NCI-H1694 treated with DMSO at 0.1 percent for 48 hours (cell line): ENCODE results near the gene ARL16.

ENCODE experiments used
- DNase-seq: peaks from one replicate; lab custom pipeline; 2025; lab: John Stamatoyannopoulos, UW

The ARL16 gene

DNA sequence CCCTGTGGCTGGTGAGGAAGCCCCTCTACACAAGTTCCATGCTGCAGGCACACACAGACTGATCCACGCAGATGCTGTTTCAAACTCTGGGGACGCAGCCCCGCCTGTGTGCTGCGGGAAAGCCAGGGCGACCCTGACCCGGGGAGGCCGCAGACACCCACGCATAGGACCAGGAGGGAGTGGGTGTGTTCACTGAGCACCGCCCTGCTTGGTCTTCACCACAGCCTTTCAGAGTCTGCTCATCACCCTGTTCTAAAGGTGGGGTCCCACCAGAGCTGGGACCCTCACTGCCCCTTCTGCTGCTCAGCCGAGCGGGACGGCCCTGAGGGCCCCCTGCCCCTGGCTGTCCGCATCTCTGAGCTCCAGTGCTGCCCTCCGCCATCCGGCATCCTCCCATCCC, 39.1 kb downstream of the ARL16 start:
- no peak for DNase-seq

- no peak for DNase-seq
These were observed 41.6 kb downstream of the ARL16 start for GRCh38 chr17:81641825-81642489.

GRCh38 chr17:81640011-81640410, 43.6 kb downstream of the ARL16 start:
- DNase-seq, result no peak

DNA sequence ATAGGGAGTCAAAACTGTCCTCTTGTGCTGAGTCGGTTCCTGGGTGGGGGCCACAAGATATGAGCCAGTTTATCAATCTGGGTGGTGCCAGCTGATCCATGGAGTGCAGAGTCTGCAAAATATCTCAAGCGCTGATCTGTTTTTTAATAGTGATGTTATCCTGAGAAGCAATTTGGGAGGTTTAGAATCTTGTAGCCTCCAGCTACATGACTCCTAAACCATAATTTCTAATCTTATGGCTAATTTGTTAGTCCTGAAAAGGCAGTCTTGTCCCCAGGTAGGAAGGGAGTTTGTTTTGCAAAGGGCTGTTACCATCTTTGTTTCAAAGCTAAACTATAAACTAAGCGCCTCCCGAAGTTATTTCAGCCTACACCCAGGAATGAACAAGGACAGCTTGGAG, 44.9 kb downstream of the ARL16 start:
- no peak for DNase-seq

DNA sequence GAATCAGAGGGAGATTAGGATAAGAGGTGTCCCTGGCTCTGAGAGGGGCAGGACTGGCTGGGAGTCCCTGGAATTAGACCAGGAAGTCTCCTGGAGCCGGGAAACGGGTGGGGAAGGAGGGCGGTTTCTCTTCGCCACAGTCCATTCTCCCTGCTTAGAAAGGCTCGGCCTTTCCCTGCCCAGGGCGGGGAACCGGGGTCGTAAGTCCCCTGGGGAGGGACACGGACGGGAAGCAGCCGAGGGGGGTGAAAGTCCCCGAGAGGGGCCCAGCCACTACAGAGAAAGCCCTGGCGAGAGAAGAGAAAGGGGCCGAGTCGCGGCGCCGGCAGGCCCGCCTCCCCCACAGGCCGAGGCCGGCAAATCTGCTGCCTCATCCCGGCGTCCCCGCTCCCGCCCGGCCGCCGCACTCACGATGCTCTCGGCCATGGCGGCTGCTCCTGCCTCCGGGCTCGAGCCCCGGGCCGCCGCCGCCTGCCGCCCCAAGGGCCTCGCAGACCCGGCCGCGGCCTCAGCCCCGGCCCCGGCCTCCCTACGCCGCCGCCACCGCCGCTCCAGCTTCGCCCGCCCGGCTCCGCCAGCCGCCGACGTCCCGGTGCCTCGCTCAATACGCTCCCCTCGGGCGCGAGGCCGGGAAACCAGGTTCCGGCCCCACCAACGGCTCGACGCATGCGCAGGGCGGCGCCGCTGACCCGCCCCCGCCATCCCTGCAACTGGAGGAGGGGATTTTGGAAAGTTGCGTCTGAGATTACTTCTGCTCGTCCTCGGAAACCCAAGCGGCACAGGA, 46.9 kb downstream of the ARL16 start, which contains the start of the genes NPLOC4 and TSPAN10:
Gene NPLOC4 (minus strand): TSS at position 608 of the 784 bp plus-strand sequence. CDS start 182 bp downstream, at position 426.
Gene TSPAN10 (plus strand): TSS at position 692 of the 784 bp plus-strand sequence. CDS start 5,217 bp downstream, outside the sequence.
- DNase-seq, result peak; percentile 60

- peak; percentile 10 for DNase-seq
These were observed 47.6 kb downstream of the ARL16 start for GRCh38 chr17:81635973-81636504.

- no peak for DNase-seq
These were observed 48.2 kb downstream of the ARL16 start for GRCh38 chr17:81635431-81635830.

- no peak for DNase-seq
These were observed 52.1 kb downstream of the ARL16 start for GRCh38 chr17:81631482-81631881.
